K562 (cell line): ENCODE results near the gene SYCN. TPM values are rescaled to one million over a fixed set of nuclear protein-coding genes. Genes with fewer than 3 reads are reported as not detected.

ENCODE experiments used
- ATAC-seq: fragments of 200-7000 bp; cut with Tn5 transposase; 3 replicates; pipeline ENCODE4 v1.9.1; 2020; ENCODE audit warnings: moderate library complexity
- BruUV-seq: library from RNA; stranded (reverse); fragments of 400-500 nt; replicated peaks from 2 replicates; lab custom pipeline; 2021; lab: Mats Ljungman, UMichigan
- CTCF ChIA-PET: fragments of 300-600 bp; formaldehyde crosslinking; extraction: SDS; loops from one replicate; lab custom pipeline; 2021; ENCODE audit warnings: low intra/inter-chr PET ratio; lab: Yijun Ruan, JAX
- POLR2A ChIA-PET: fragments of 300-600, 350-650 bp; sonication (Branson Sonifier 250); formaldehyde crosslinking; extraction: SDS; loops from one replicate; lab custom pipeline; 2021; ENCODE audit warnings: antibody characterized with exemption, inconsistent platforms; lab: Yijun Ruan, JAX
- DNase-seq, 4 experiments: peaks; one replicate each; pipeline versions ENCODE4 v3.0.0 to v3.0.0-alpha.2; 2011 to 2018; ENCODE audit warnings: low spot score in 3 of 4, mixed read lengths in 3 of 4; ENCODE audit errors: extremely low read depth in 1 of 4
- FAIRE-seq: peaks from 2 replicates; lab custom pipeline; 2011; peaks lifted over from hg19 to GRCh38; lab: Jason Lieb, UNC
- H2AFZ ChIP-seq: 2 replicates; pipeline ENCODE4 v1.6.0; 2011; ENCODE audit warnings: low read depth, low read length, control low read depth, inconsistent platforms
- H3K27ac ChIP-seq: fragments of 200-600 bp; 3 replicates; pipeline ENCODE4 v1.8.0; 2011; ENCODE audit warnings: low read depth, mild to moderate bottlenecking, control low read depth, inconsistent platforms, low read length, moderate library complexity, mixed read lengths; ENCODE audit errors: extremely low read depth
- H3K27me3 ChIP-seq, 2 experiments: fragments of 300-600 bp in 1 of 2; 2 replicates in 1 of 2; 3 replicates in 1 of 2; pipeline versions ENCODE4 v1.6.0 to v1.8.0; 2011; ENCODE audit warnings: inconsistent platforms in 2 of 2, low read length in 2 of 2, mild to moderate bottlenecking in 1 of 2, mixed read lengths in 1 of 2, moderate library complexity in 1 of 2; ENCODE audit not compliant: control insufficient read depth in 2 of 2, insufficient read depth in 2 of 2
- H3K36me3 ChIP-seq: fragments of 300-600 bp; 3 replicates; pipeline ENCODE4 v1.8.0; 2011; ENCODE audit warnings: mild to moderate bottlenecking, low read length, inconsistent platforms; ENCODE audit not compliant: control insufficient read depth, insufficient read depth
- H3K4me1 ChIP-seq, 2 experiments: fragments of 200-600 bp in 1 of 2; replicated peaks in 1 of 2; 2 replicates in 1 of 2; 3 replicates in 1 of 2; pipeline versions ENCODE4 v1.5.1 to v1.8.0; 2011; ENCODE audit warnings: inconsistent platforms in 2 of 2, low read length in 2 of 2, mild to moderate bottlenecking in 1 of 2, mixed read lengths in 1 of 2, moderate library complexity in 1 of 2; ENCODE audit not compliant: control insufficient read depth in 2 of 2, insufficient read depth in 2 of 2
- H3K4me2 ChIP-seq: 2 replicates; pipeline ENCODE4 v1.6.1; 2011; ENCODE audit warnings: low read length, control low read depth, inconsistent platforms, mixed read lengths; ENCODE audit not compliant: insufficient read depth
- H3K4me3 ChIP-seq: fragments of 200-600 bp; sonication (generic), shearing (Covaris generic); 2 replicates; pipeline ENCODE4 v1.5.1; 2016; ENCODE audit warnings: control low read depth, inconsistent platforms
- H3K79me2 ChIP-seq: fragments of 200-600 bp; 3 replicates; pipeline ENCODE4 v1.8.0; 2011; ENCODE audit warnings: low read length, inconsistent platforms; ENCODE audit not compliant: control insufficient read depth, insufficient read depth
- H3K9ac ChIP-seq, 2 experiments: 2 replicates each; pipeline versions ENCODE4 v1.6.0 to v1.6.1; 2011; ENCODE audit warnings: low read depth in 2 of 2, low read length in 2 of 2, control low read depth in 1 of 2, inconsistent platforms in 1 of 2, mild to moderate bottlenecking in 1 of 2, mixed read lengths in 1 of 2; ENCODE audit not compliant: insufficient read depth in 1 of 2
- H3K9me1 ChIP-seq: one replicate; pipeline ENCODE4 v1.6.0; 2011; ENCODE audit warnings: inconsistent platforms, mild to moderate bottlenecking, low read length, moderate library complexity; ENCODE audit not compliant: control insufficient read depth, insufficient read depth
- H3K9me3 ChIP-seq: replicated peaks from 2 replicates; pipeline ENCODE4 v1.5.1; 2011; ENCODE audit warnings: low read depth, low read length, inconsistent platforms; ENCODE audit not compliant: control insufficient read depth, insufficient read depth
- H4K20me1 ChIP-seq: replicated peaks from 2 replicates; pipeline ENCODE4 v1.6.1; 2011; ENCODE audit warnings: low read length, inconsistent platforms, mixed read lengths; ENCODE audit not compliant: control insufficient read depth, insufficient read depth
- FOXM1 ChIP-seq, 2 experiments: fragments of 450-650 bp in 1 of 2; sonication (generic) in 1 of 2; formaldehyde crosslinking in 1 of 2; IDR thresholded peaks; 2 replicates each; pipeline versions ENCODE4 v1.6.1 to v1.9.0; 2017 to 2022; ENCODE audit warnings: low read depth in 2 of 2, mild to moderate bottlenecking in 2 of 2, missing genetic modification reagents in 1 of 2, moderate library complexity in 1 of 2
- NFIX ChIP-seq: fragments of 250-450 bp; sonication (Bioruptor Pico); IDR thresholded peaks from 2 replicates; pipeline ENCODE4 v1.4.0; 2020; ENCODE audit warnings: low read depth, mild to moderate bottlenecking, moderate library complexity
- XRCC5 ChIP-seq: fragments of 200-400 bp; formaldehyde crosslinking; IDR thresholded peaks from 2 replicates; pipeline ENCODE4 v1.6.1; 2017; ENCODE audit warnings: low read depth, mild to moderate bottlenecking, low read length
- ZNF197 ChIP-seq: fragments of 200-800 bp; sonication (Bioruptor generic); IDR thresholded peaks from 2 replicates; pipeline ENCODE4 v1.6.1; 2016; ENCODE audit warnings: low read depth, missing genetic modification characterization, missing compliant biosample characterization
- ZNF24 ChIP-seq: fragments of 450-650 bp; IDR thresholded peaks from 2 replicates; pipeline ENCODE4 v1.6.1; 2016
- ZNF3 ChIP-seq: fragments of 250-450 bp; sonication (Bioruptor Pico); IDR thresholded peaks from 2 replicates; pipeline ENCODE4 v1.5.0; 2021; ENCODE audit warnings: mild to moderate bottlenecking, moderate library complexity
- ZNF644 ChIP-seq: fragments of 200-800 bp; sonication (Bioruptor generic); IDR thresholded peaks from 2 replicates; pipeline ENCODE4 v1.6.1; 2016; ENCODE audit warnings: low read depth, missing genetic modification characterization, missing compliant biosample characterization
- WGBS: fragments of 100-300 bp; shearing (Covaris generic); methylation state at CpG from one replicate; pipeline ENCODE4 v1.1.6; 2016; ENCODE audit warnings: low coverage, mixed read lengths; ENCODE audit not compliant: insufficient coverage; ENCODE audit errors: missing lambda C conversion rate; 5-methylcytosine and 5-hydroxymethylcytosine counted together
- in situ Hi-C: fragments of 300-500 bp; cut with MboI; formaldehyde crosslinking; loops from 4 replicates; pipeline ENCODE4 v1.15.0; 2018; ENCODE audit warnings: inconsistent platforms, mixed read lengths
- intact Hi-C: fragments of 100-400 bp; cut with micrococcal nuclease; formaldehyde crosslinking; loops from 2 replicates; pipeline ENCODE4 v1.14.2; 2022
- polyA plus RNA-seq, 8 experiments: library from polyadenylated mRNA; depleted of rRNA in 4 of 8; stranded (reverse) in 5 of 8; unstranded in 3 of 8; fragments of >200 nt; fragmentation: Nextera tagmentation in 2 of 8; fragmentation: Illumina TruSeq in 1 of 8; extraction: Ambion mirVana in 2 of 8; extraction: Trizol in 1 of 8; gene quantifications; 2 replicates each; pipeline versions ENCODE4 v1.2.1 to v1.2.3, GENCODE V29; 2011 to 2014; ENCODE audit warnings: inconsistent platforms in 1 of 8, missing spikeins in 1 of 8
- total RNA-seq, 7 experiments: library from RNA; depleted of rRNA in 6 of 7; stranded (reverse); fragments of >200 nt in 6 of 7; fragmentation: Illumina TruSeq in 2 of 7; extraction: Trizol in 2 of 7; gene quantifications; 2 replicates each; pipeline versions ENCODE4 v1.2.1 to v1.2.3, GENCODE V29; 2011 to 2021; ENCODE audit warnings: low replicate concordance in 1 of 7

Gene SYCN
- total and polyA plus RNA-seq, 9 of the 15 experiments (the other 6 are each of a cell fraction or from before 2014, with no cell fraction given): not detected

- no peaks in the 10 kb centered on the region for H3K9me3 ChIP-seq
- intact Hi-C loops: no loop called here
- ChIA-PET POLR2A (no interaction called here), CTCF (no interaction called here)
- no peak overlapping the region for H3K27ac ChIP-seq
- DNase-seq (no peak), FAIRE-seq (no peak), ATAC-seq (no peak)
- peaks cover 0 to 25% of the 10 kb centered on the region in 2 experiments; a peak in 2 of 5 replicates for H3K4me1 ChIP-seq
- H3K9me1 ChIP-seq: no peaks in the 10 kb centered on the region
- no peak for TF ChIP-seq NFIX (CRISPR knock-in tag)
- BruUV-seq: no TSS peak
- H3K9ac ChIP-seq: no peak overlapping the region
- 82% methylated on average over 19 of the region's 23 CpGs for WGBS
- peaks cover 10% of the 10 kb centered on the region; the same call in 2 of the 3 replicates for H3K79me2 ChIP-seq
- in situ Hi-C loops: no loop called here
- no peaks in the 10 kb centered on the region for H3K27me3 ChIP-seq
- no peak overlapping the region for H3K4me2 ChIP-seq
- H2AFZ ChIP-seq: no peak overlapping the region
- H3K36me3 ChIP-seq: peaks cover 22% of the 10 kb centered on the region; the same call in 1 of the 3 replicates
- no peak overlapping the region for H3K4me3 ChIP-seq
- H4K20me1 ChIP-seq: peaks cover 14% of the 10 kb centered on the region; the same call in 1 of the 2 replicates
Measured at GRCh38 chr19:39168258-39169142, 35.6 kb downstream of the SYCN start.

DNA sequence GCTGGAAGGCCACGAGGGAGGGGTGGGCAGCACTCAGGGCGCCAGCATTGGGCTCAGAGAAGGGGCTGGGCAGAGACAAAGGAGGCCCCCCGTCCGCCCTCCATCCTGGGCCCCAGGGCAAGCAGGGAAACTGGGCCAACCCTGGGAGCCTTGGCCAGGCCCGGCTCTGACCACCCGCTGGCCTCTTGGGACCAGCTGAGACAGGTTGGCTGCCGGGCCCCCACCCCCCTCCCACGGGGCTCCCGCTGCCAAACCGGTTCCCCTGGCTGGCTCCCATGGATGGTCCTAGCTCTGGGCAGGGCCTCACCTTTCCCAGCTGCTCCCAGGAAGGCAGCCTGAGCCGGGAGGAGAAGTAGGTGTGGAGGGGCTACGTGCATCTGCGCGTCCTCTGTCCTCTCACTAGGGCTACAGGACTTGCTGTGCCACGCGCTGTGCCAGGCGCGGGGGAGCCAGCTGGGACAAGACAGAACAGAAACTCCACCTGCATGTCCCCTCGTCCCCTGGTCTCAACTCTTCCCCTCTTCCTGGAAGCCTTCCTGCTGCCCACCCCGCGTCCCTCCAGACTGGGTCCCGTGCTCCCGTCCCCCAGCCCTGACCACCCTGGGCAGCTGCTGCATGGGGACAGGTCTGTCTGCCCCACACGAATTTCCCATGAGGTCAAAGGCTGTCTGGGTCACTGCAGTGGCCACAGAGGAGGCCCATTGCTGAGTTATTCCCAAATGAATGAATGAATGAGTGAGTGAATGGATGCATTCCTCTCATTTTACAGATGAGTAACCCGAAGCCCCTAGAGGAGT lies 36.4 kb downstream of the SYCN start:
- Histone ChIP-seq H3K9me3 (no peaks in the 10 kb centered on the region), H4K20me1 (peaks cover 21% of the 10 kb centered on the region; the same call in 1 of the 2 replicates), H3K4me3 (no peak overlapping the region), H3K4me2 (no peak overlapping the region), H3K4me1 (peaks cover 3 to 29% of the 10 kb centered on the region in 2 experiments; a peak in 4 of 5 replicates), H2AFZ (no peak overlapping the region), H3K36me3 (peaks cover 18% of the 10 kb centered on the region; the same call in 1 of the 3 replicates), H3K9me1 (peaks cover 3% of the 10 kb centered on the region), H3K27ac (no peak overlapping the region), H3K79me2 (peaks cover 15% of the 10 kb centered on the region; the same call in 2 of the 3 replicates), H3K9ac (no peak overlapping the region; a peak in 1 of 4 replicates), H3K27me3 (no peaks in the 10 kb centered on the region)
- BruUV-seq: no TSS peak
- DNase-seq: no peak
- 85% methylated on average over 16 of the region's 25 CpGs for WGBS
- no peak for ATAC-seq
- intact Hi-C loops: no loop called here
- in situ Hi-C loops: no loop called here
- POLR2A ChIA-PET: no interaction called here
- CTCF ChIA-PET: no interaction called here
- FAIRE-seq: no peak
- TF ChIP-seq ZNF197 (CRISPR knock-in tag) (no peak), XRCC5 (no peak), ZNF24 (peak; percentile 60; the same call in 1 of the 2 replicates), ZNF3 (no peak), FOXM1 (IDR thresholded peaks at IDR 0.05; ENCODE audit: low read depth) (no peak), FOXM1 (CRISPR knock-in tag; IDR thresholded peaks at IDR 0.05; ENCODE audit: low read depth) (no peak), ZNF644 (tag) (no peak)
